ENCODE results near the gene APBB2. TPM values are rescaled to one million over a fixed set of nuclear protein-coding genes. Genes with fewer than 3 reads are reported as not detected.

APBB2 gene
- total and polyA plus RNA-seq, 3 donors from 2014 or later: 19.7 to 77.9 (median 59.8) TPM

DNA sequence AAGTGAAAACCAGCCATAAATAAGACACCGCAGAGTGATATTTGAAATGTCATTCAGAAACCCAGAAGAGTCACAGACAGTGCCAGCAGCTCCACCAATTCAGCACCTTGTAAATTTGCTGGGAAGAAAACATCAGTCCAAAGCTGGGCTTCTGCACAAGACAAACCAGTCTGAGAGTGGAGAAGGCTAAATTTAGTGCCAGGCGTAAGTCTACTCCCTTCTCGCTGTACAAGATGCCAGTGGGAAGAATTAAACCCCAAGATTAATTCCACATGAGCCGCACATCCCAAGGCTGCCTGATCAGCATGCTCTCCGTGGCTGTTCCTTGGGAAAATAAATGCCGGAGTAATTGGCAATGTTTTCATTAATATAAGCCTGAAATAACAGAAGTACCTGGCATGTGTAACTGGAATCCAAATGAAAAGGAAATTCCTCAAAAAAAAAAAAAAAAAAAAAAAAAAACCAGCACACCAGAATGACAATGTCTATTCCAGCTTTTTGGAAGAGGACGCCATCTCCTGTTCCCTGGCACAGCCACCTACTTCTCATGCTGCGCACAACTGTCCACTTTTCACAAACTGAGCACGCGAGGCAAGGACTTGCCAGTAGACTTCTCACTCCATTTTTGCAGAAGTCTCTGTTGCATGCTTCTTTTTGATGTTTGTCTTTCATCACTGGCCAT is 369.0 kb downstream of the APBB2 start:
- DNase-seq: no peak
- Histone ChIP-seq H3K36me3 (ENCODE audit: low read depth, missing control alignments) (no peaks in the 10 kb centered on the region), H3K4me1 (peaks cover 15% of the 10 kb centered on the region), H3K27ac (no peak overlapping the region), H3K4me3 (no peak overlapping the region), H3K27me3 (no peaks in the 10 kb centered on the region), H3K9me3 (no peaks in the 10 kb centered on the region)
- 53 to 65% methylated on average over 10 of the region's 10 CpGs for WGBS, 2 donors
- no peak for TF ChIP-seq POLR2A (IDR thresholded peaks at IDR 0.05)
- TF ChIP-seq, protein P1, sequence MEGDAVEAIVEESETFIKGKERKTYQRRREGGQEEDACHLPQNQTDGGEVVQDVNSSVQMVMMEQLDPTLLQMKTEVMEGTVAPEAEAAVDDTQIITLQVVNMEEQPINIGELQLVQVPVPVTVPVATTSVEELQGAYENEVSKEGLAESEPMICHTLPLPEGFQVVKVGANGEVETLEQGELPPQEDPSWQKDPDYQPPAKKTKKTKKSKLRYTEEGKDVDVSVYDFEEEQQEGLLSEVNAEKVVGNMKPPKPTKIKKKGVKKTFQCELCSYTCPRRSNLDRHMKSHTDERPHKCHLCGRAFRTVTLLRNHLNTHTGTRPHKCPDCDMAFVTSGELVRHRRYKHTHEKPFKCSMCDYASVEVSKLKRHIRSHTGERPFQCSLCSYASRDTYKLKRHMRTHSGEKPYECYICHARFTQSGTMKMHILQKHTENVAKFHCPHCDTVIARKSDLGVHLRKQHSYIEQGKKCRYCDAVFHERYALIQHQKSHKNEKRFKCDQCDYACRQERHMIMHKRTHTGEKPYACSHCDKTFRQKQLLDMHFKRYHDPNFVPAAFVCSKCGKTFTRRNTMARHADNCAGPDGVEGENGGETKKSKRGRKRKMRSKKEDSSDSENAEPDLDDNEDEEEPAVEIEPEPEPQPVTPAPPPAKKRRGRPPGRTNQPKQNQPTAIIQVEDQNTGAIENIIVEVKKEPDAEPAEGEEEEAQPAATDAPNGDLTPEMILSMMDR (IDR thresholded peaks at IDR 0.05): no peak
- intact Hi-C loops (cut with DNase I; ENCODE audit: low total_unique reads): loop anchor here (5.0 kb wide), 1 partner anchor 103 kb away; no protein-coding TSS in a partner anchor

DNA sequence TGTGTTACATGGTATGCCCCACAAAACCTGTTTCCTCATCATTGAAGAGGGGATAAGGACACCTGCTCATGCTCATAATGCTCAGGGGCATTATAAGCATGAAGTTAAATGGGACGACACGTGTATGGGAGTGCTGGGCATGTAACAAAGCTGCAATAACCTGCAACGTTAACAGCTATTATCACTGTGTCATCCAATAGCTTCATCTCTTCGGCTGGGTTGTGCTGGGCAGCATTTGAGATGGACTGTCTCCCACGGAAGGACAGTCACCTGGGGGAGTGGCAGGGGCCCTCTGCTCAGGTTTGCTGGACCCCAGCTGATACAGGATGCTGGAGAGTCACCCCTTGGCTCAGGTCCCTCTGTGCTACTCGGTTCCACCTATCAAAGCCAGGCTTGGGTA is 370.1 kb downstream of the APBB2 start:
- no peak for DNase-seq
- H3K4me3 ChIP-seq: no peak overlapping the region
- 68 to 86% methylated on average over 6 of the region's 6 CpGs for WGBS, 2 donors
- no peaks in the 10 kb centered on the region for H3K27me3 ChIP-seq
- H3K9me3 ChIP-seq: no peaks in the 10 kb centered on the region
- H3K4me1 ChIP-seq: peaks cover 15% of the 10 kb centered on the region
- no peaks in the 10 kb centered on the region for H3K36me3 ChIP-seq (ENCODE audit: low read depth, missing control alignments)
- H3K27ac ChIP-seq: no peak overlapping the region
- TF ChIP-seq, protein P1 (IDR thresholded peaks at IDR 0.05): no peak
- no peak for TF ChIP-seq POLR2A (IDR thresholded peaks at IDR 0.05)
- intact Hi-C loops (cut with DNase I; ENCODE audit: low total_unique reads): no loop called here

DNA sequence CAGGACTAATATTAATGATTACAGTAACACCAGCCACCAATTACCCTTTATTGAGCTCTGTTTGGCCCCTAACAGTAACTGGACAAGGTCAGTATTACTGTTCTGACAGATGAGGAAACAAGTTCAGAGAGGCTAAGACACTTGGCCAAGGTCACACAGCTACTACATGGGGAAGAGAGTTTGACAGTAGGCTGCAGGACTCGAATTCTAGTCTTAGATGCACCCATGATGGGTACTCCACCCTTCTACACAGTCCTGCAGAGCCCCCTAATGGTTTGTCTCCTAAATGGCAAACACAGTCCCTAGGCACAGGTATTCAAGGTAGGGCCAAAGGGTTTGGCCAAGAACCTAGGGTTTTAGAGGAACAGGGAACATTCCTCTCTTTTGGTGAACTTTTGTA is 370.6 kb downstream of the APBB2 start:
- Histone ChIP-seq H3K9me3 (no peaks in the 10 kb centered on the region), H3K27ac (no peak overlapping the region), H3K4me3 (no peak overlapping the region), H3K27me3 (no peaks in the 10 kb centered on the region), H3K36me3 (ENCODE audit: low read depth, missing control alignments) (no peaks in the 10 kb centered on the region), H3K4me1 (peaks cover 12% of the 10 kb centered on the region)
- 73 to 93% methylated on average over 1 of the region's 1 CpG for WGBS, 2 donors
- TF ChIP-seq POLR2A (IDR thresholded peaks at IDR 0.05): no peak
- TF ChIP-seq, protein P1 (IDR thresholded peaks at IDR 0.05): no peak
- intact Hi-C loops (cut with DNase I; ENCODE audit: low total_unique reads): no loop called here
- no peak for DNase-seq

DNA sequence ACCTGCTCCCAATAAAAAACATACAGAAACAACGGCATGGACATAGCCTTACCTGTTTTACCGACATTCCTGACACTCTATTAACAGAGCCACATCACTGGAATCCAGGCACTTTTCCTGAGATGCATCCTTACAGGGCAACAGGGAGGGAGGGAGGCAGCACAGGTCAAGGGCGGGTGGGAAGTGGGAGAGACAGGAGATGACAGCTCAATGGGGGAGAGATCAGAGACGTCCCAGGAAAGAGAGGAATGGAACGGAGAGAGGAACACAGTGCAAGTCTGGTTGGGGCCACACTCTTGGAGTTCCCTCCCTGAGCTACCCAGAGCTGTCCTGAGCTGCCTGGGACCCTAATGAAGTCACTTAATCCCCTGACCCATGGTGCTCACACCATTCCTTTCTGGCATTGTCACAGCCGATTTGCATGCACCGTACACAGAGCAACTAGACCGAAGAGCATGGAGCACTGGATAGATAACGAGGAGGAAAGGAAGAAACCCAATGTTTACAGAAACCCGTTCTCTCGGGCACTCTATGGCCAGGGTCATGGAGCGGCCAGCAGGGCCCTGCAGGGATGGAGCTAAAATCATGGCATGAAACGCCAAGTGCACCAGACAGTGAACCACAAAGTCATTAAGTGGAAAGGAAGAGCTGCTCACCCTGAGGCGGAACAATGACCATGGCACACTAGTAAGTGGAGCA is 371.5 kb downstream of the APBB2 start:
- Histone ChIP-seq H3K27ac (no peak overlapping the region), H3K27me3 (no peaks in the 10 kb centered on the region), H3K4me1 (peaks cover 8% of the 10 kb centered on the region), H3K4me3 (no peak overlapping the region), H3K36me3 (ENCODE audit: low read depth, missing control alignments) (no peaks in the 10 kb centered on the region), H3K9me3 (no peaks in the 10 kb centered on the region)
- intact Hi-C loops (cut with DNase I; ENCODE audit: low total_unique reads): no loop called here
- no peak for TF ChIP-seq POLR2A (IDR thresholded peaks at IDR 0.05)
- TF ChIP-seq, protein P1 (IDR thresholded peaks at IDR 0.05): no peak
- no peak for DNase-seq
- 59 to 65% methylated on average over 14 of the region's 14 CpGs for WGBS, 2 donors
